ENCODE measurements around the gene RHO.

Gene RHO

GRCh38 chr3:129529436-129530210 lies 1.2 kb downstream of the RHO start:
- no peaks in the 10 kb centered on the region for H3K27me3 ChIP-seq (ENCODE audit: control insufficient read depth, insufficient read depth, low read length, poor library complexity, severe bottlenecking)
- no peak overlapping the region for H3K27ac ChIP-seq (ENCODE audit: insufficient read depth, low read depth, low read length, poor library complexity, severe bottlenecking)
- H3K4me1 ChIP-seq (ENCODE audit: control insufficient read depth, insufficient read depth, low read length) = peaks cover 29% of the 10 kb centered on the region
- no peak overlapping the region for H3K4me3 ChIP-seq (ENCODE audit: insufficient read depth, low read depth, low read length)
- H3K9me3 ChIP-seq (ENCODE audit: control insufficient read depth, low read length) = no peaks in the 10 kb centered on the region
- WGBS, 2 experiments = 88 to 90% methylated on average over 12 of the region's 12 CpGs
- no peaks in the 10 kb centered on the region for H3K36me3 ChIP-seq (ENCODE audit: control insufficient read depth, insufficient read depth, low read length)

GRCh38 chr3:129530251-129530791 lies 1.9 kb downstream of the RHO start:
- Histone ChIP-seq H3K27me3 (ENCODE audit: control insufficient read depth, insufficient read depth, low read length, poor library complexity, severe bottlenecking) (no peaks in the 10 kb centered on the region), H3K36me3 (ENCODE audit: control insufficient read depth, insufficient read depth, low read length) (no peaks in the 10 kb centered on the region), H3K4me3 (ENCODE audit: insufficient read depth, low read depth, low read length) (no peak overlapping the region), H3K4me1 (ENCODE audit: control insufficient read depth, insufficient read depth, low read length) (peaks cover 29% of the 10 kb centered on the region), H3K9me3 (ENCODE audit: control insufficient read depth, low read length) (no peaks in the 10 kb centered on the region), H3K27ac (ENCODE audit: insufficient read depth, low read depth, low read length, poor library complexity, severe bottlenecking) (no peak overlapping the region)
- WGBS, 2 experiments = 9 to 20% methylated on average over 6 of the region's 6 CpGs

- Histone ChIP-seq H3K36me3 (ENCODE audit: control insufficient read depth, insufficient read depth, low read length) (no peaks in the 10 kb centered on the region), H3K27ac (ENCODE audit: insufficient read depth, low read depth, low read length, poor library complexity, severe bottlenecking) (no peak overlapping the region), H3K9me3 (ENCODE audit: control insufficient read depth, low read length) (no peaks in the 10 kb centered on the region), H3K27me3 (ENCODE audit: control insufficient read depth, insufficient read depth, low read length, poor library complexity, severe bottlenecking) (no peaks in the 10 kb centered on the region), H3K4me3 (ENCODE audit: insufficient read depth, low read depth, low read length) (no peak overlapping the region), H3K4me1 (ENCODE audit: control insufficient read depth, insufficient read depth, low read length) (peaks cover 29% of the 10 kb centered on the region)
- WGBS, 2 experiments = 94 to 95% methylated on average over 13 of the region's 13 CpGs
Observed at GRCh38 chr3:129530821-129531220, 2.4 kb downstream of the RHO start.

GRCh38 chr3:129531699-129532098 lies 3.3 kb downstream of the RHO start:
- H3K9me3 ChIP-seq (ENCODE audit: control insufficient read depth, low read length) = no peaks in the 10 kb centered on the region
- no peaks in the 10 kb centered on the region for H3K36me3 ChIP-seq (ENCODE audit: control insufficient read depth, insufficient read depth, low read length)
- no peak overlapping the region for H3K4me3 ChIP-seq (ENCODE audit: insufficient read depth, low read depth, low read length)
- H3K4me1 ChIP-seq (ENCODE audit: control insufficient read depth, insufficient read depth, low read length) = peaks cover 21% of the 10 kb centered on the region
- WGBS, 2 experiments = 96% methylated on average over 11 of the region's 11 CpGs
- H3K27ac ChIP-seq (ENCODE audit: insufficient read depth, low read depth, low read length, poor library complexity, severe bottlenecking) = no peak overlapping the region
- H3K27me3 ChIP-seq (ENCODE audit: control insufficient read depth, insufficient read depth, low read length, poor library complexity, severe bottlenecking) = no peaks in the 10 kb centered on the region

GRCh38 chr3:129532261-129532660 lies 3.8 kb downstream of the RHO start:
- H3K27ac ChIP-seq (ENCODE audit: insufficient read depth, low read depth, low read length, poor library complexity, severe bottlenecking) = no peak overlapping the region
- H3K4me1 ChIP-seq (ENCODE audit: control insufficient read depth, insufficient read depth, low read length) = peaks cover 18% of the 10 kb centered on the region
- no peaks in the 10 kb centered on the region for H3K36me3 ChIP-seq (ENCODE audit: control insufficient read depth, insufficient read depth, low read length)
- H3K4me3 ChIP-seq (ENCODE audit: insufficient read depth, low read depth, low read length) = no peak overlapping the region
- no peaks in the 10 kb centered on the region for H3K9me3 ChIP-seq (ENCODE audit: control insufficient read depth, low read length)
- 95% methylated on average over 20 of the region's 20 CpGs for WGBS, 2 experiments
- no peaks in the 10 kb centered on the region for H3K27me3 ChIP-seq (ENCODE audit: control insufficient read depth, insufficient read depth, low read length, poor library complexity, severe bottlenecking)

GRCh38 chr3:129533406-129533805 lies 5.0 kb downstream of the RHO start:
- Histone ChIP-seq H3K4me1 (ENCODE audit: control insufficient read depth, insufficient read depth, low read length) (peaks cover 18% of the 10 kb centered on the region), H3K9me3 (ENCODE audit: control insufficient read depth, low read length) (no peaks in the 10 kb centered on the region), H3K4me3 (ENCODE audit: insufficient read depth, low read depth, low read length) (no peak overlapping the region), H3K27me3 (ENCODE audit: control insufficient read depth, insufficient read depth, low read length, poor library complexity, severe bottlenecking) (no peaks in the 10 kb centered on the region), H3K27ac (ENCODE audit: insufficient read depth, low read depth, low read length, poor library complexity, severe bottlenecking) (no peak overlapping the region), H3K36me3 (ENCODE audit: control insufficient read depth, insufficient read depth, low read length) (no peaks in the 10 kb centered on the region)
- WGBS, 2 experiments = 93 to 94% methylated on average over 15 to 16 of the region's 16 CpGs

- Histone ChIP-seq H3K9me3 (ENCODE audit: control insufficient read depth, low read length) (no peaks in the 10 kb centered on the region), H3K4me3 (ENCODE audit: insufficient read depth, low read depth, low read length) (no peak overlapping the region), H3K27ac (ENCODE audit: insufficient read depth, low read depth, low read length, poor library complexity, severe bottlenecking) (no peak overlapping the region), H3K36me3 (ENCODE audit: control insufficient read depth, insufficient read depth, low read length) (no peaks in the 10 kb centered on the region), H3K4me1 (ENCODE audit: control insufficient read depth, insufficient read depth, low read length) (peaks cover 16% of the 10 kb centered on the region), H3K27me3 (ENCODE audit: control insufficient read depth, insufficient read depth, low read length, poor library complexity, severe bottlenecking) (no peaks in the 10 kb centered on the region)
- 68 to 74% methylated on average over 4 of the region's 4 CpGs for WGBS, 2 experiments
Observed at GRCh38 chr3:129534428-129535027, 6.1 kb downstream of the RHO start.

GRCh38 chr3:129535075-129535474 lies 6.6 kb downstream of the RHO start:
- Histone ChIP-seq H3K4me1 (ENCODE audit: control insufficient read depth, insufficient read depth, low read length) (peaks cover 10% of the 10 kb centered on the region), H3K4me3 (ENCODE audit: insufficient read depth, low read depth, low read length) (no peak overlapping the region), H3K36me3 (ENCODE audit: control insufficient read depth, insufficient read depth, low read length) (no peaks in the 10 kb centered on the region), H3K27me3 (ENCODE audit: control insufficient read depth, insufficient read depth, low read length, poor library complexity, severe bottlenecking) (no peaks in the 10 kb centered on the region), H3K9me3 (ENCODE audit: control insufficient read depth, low read length) (no peaks in the 10 kb centered on the region), H3K27ac (ENCODE audit: insufficient read depth, low read depth, low read length, poor library complexity, severe bottlenecking) (no peak overlapping the region)
- 91 to 94% methylated on average over 1 of the region's 1 CpG for WGBS, 2 experiments

- H3K4me1 ChIP-seq (ENCODE audit: control insufficient read depth, insufficient read depth, low read length) = no peaks in the 10 kb centered on the region
- no peaks in the 10 kb centered on the region for H3K9me3 ChIP-seq (ENCODE audit: control insufficient read depth, low read length)
- WGBS, 2 experiments = 92 to 94% methylated on average over 2 of the region's 2 CpGs
- no peak overlapping the region for H3K27ac ChIP-seq (ENCODE audit: insufficient read depth, low read depth, low read length, poor library complexity, severe bottlenecking)
- no peaks in the 10 kb centered on the region for H3K36me3 ChIP-seq (ENCODE audit: control insufficient read depth, insufficient read depth, low read length)
- no peak overlapping the region for H3K4me3 ChIP-seq (ENCODE audit: insufficient read depth, low read depth, low read length)
- H3K27me3 ChIP-seq (ENCODE audit: control insufficient read depth, insufficient read depth, low read length, poor library complexity, severe bottlenecking) = no peaks in the 10 kb centered on the region
Observed at GRCh38 chr3:129536374-129536667, 7.9 kb downstream of the RHO start.

- Histone ChIP-seq H3K27ac (ENCODE audit: insufficient read depth, low read depth, low read length, poor library complexity, severe bottlenecking) (no peak overlapping the region), H3K4me1 (ENCODE audit: control insufficient read depth, insufficient read depth, low read length) (no peaks in the 10 kb centered on the region), H3K36me3 (ENCODE audit: control insufficient read depth, insufficient read depth, low read length) (no peaks in the 10 kb centered on the region), H3K27me3 (ENCODE audit: control insufficient read depth, insufficient read depth, low read length, poor library complexity, severe bottlenecking) (no peaks in the 10 kb centered on the region), H3K9me3 (ENCODE audit: control insufficient read depth, low read length) (no peaks in the 10 kb centered on the region), H3K4me3 (ENCODE audit: insufficient read depth, low read depth, low read length) (no peak overlapping the region)
- WGBS, 2 experiments = 65 to 72% methylated on average over 3 of the region's 3 CpGs
Observed at GRCh38 chr3:129536804-129537203, 8.4 kb downstream of the RHO start.
